ENCODE results near the gene FBXO44.

DNA sequence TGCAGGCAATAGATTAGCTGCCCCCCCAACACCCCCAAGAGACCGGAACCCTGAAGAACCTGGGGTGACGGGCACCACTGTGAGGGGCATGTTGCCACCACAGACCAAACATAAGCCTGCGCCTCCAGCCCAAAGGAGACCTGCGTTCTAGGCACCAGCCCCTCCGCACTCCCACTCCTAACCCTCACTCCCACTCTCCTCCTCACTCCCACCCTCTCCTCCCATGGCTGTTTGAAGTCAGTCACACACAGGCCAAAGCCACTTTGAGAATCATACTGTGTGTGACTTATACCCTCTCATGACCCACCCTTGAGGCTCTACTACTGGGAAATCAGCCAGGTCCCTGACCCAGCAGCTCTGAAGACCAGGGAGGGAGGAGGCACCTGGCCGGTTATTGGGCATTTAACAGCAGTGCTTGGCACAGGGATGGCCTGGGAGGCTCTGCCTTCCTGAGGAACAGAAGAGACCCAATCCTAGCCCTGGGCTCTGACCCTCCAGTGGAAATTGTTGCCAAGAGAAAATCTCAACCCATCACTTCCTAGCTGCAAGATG lies 44.0 kb upstream of the FBXO44 start:
- no peak for TF ChIP-seq SUZ12 (IDR thresholded peaks at IDR 0.05; ENCODE audit: extremely low read depth, insufficient read depth, insufficient read length)
- no peak for TF ChIP-seq YY1 (IDR thresholded peaks at IDR 0.05; ENCODE audit: insufficient read depth, insufficient read length)

Data from NT2/D1 (cell line).